ENCODE data around the gene RANBP2.
"Not testable (repeated sequence)": the region's sequence is repeated elsewhere in the genome, so short reads cannot be mapped to it uniquely, and the experiment has no call there.

The RANBP2 gene

DNA sequence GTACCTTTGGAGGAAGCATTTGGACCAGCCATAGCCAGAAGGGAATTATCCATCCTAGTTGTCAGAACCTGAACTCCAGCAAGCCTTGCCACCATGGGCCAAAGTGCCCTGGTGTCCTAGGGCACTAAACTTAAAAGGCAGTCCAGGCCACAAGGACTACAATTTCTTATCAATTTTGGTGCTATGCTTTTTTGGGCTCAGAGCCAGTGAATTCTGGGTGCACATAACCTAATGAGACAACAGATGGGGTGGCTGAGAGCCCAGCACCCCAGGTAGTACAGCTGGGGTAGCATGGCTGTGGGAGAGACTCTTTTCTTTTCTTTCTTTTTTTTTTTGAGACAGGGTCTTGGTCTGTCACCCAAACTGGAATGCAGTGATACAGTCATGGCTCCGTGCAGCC, 14.4 kb upstream of the RANBP2 start:
- no peak overlapping the region for H3K23ac ChIP-seq (ENCODE audit: low read length)
- H2AFZ ChIP-seq (ENCODE audit: insufficient read depth, low read length, poor library complexity), result no peak overlapping the region
- DNase-seq, result no peak
- no peak overlapping the region for H2BK12ac ChIP-seq (ENCODE audit: low read length)
- H3K18ac ChIP-seq (ENCODE audit: low read length), result no peak overlapping the region
- H3K4ac ChIP-seq (ENCODE audit: low read depth, low read length), result no peak overlapping the region
- H4K8ac ChIP-seq (ENCODE audit: low read depth, low read length), result no peak overlapping the region
- no peak overlapping the region for H3K27ac ChIP-seq (ENCODE audit: low read depth, low read length)
- no peaks in the 10 kb centered on the region for H3K27me3 ChIP-seq (ENCODE audit: insufficient read depth, low read length)
- no peak overlapping the region for H2BK120ac ChIP-seq (ENCODE audit: insufficient read depth, low read length, poor library complexity)
- no peak overlapping the region for H3K4me3 ChIP-seq (ENCODE audit: low read depth, low read length)
- WGBS (ENCODE audit: extremely low coverage, insufficient coverage, insufficient read length), result no CpG with 5 or more reads among the region's 1 CpG
- no peak overlapping the region for H3K14ac ChIP-seq (ENCODE audit: low read length)
- no peaks in the 10 kb centered on the region for H3K79me2 ChIP-seq (ENCODE audit: control insufficient read depth, insufficient read depth, low read length, poor library complexity)
- no peaks in the 10 kb centered on the region for H3K79me1 ChIP-seq (ENCODE audit: low read length)
- no peaks in the 10 kb centered on the region for H3K36me3 ChIP-seq (ENCODE audit: control insufficient read depth in 1 of 2, insufficient read depth in 2 of 2, low read length in 2 of 2)
- no peak overlapping the region for H3K9ac ChIP-seq (ENCODE audit: low read length)
- H4K91ac ChIP-seq (ENCODE audit: low read depth, low read length), result no peak overlapping the region
- H4K12ac ChIP-seq (ENCODE audit: low read depth, low read length), result no peak overlapping the region
- H2AK5ac ChIP-seq (ENCODE audit: low read length), result no peak overlapping the region
- H3K4me2 ChIP-seq (ENCODE audit: low read length), result no peak overlapping the region
- no peak overlapping the region for H2BK5ac ChIP-seq (ENCODE audit: low read depth, low read length, poor library complexity)
- no peaks in the 10 kb centered on the region for H3K9me3 ChIP-seq (ENCODE audit: insufficient read depth, low read depth, low read length)
- H3K4me1 ChIP-seq (ENCODE audit: control insufficient read depth in 1 of 2, insufficient read depth in 2 of 2, low read length in 2 of 2), result no peaks in the 10 kb centered on the region

DNA sequence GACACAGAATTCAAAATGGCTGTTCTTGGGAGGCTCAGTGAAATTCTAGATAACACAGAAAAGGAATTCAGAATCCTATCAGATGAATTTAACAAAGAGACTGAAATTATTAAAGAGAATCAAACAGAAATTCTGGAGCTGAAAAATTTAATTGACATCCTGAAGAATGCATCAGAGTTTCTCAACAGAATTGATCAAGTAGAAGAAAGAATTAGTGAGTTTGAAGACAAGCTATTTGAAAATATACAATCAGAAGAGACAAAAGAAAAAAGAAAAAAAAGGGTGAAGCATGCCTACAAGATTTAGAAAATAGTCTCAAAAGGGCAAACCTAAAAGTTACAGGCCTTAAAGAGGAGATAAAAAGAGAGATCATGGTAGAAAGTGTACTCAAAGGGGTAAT, 12.0 kb upstream of the RANBP2 start:
- Histone ChIP-seq H3K4me2 (ENCODE audit: low read length) (no peak overlapping the region), H3K79me2 (ENCODE audit: control insufficient read depth, insufficient read depth, low read length, poor library complexity) (no peaks in the 10 kb centered on the region), H3K79me1 (ENCODE audit: low read length) (no peaks in the 10 kb centered on the region), H3K36me3 (ENCODE audit: control insufficient read depth in 1 of 2, insufficient read depth in 2 of 2, low read length in 2 of 2) (no peaks in the 10 kb centered on the region), H4K12ac (ENCODE audit: low read depth, low read length) (no peak overlapping the region), H3K23ac (ENCODE audit: low read length) (no peak overlapping the region), H3K27ac (ENCODE audit: low read depth, low read length) (no peak overlapping the region), H3K4me1 (ENCODE audit: control insufficient read depth in 1 of 2, insufficient read depth in 2 of 2, low read length in 2 of 2) (no peaks in the 10 kb centered on the region), H3K18ac (ENCODE audit: low read length) (no peak overlapping the region), H4K8ac (ENCODE audit: low read depth, low read length) (no peak overlapping the region), H2BK12ac (ENCODE audit: low read length) (no peak overlapping the region), H3K9me3 (ENCODE audit: insufficient read depth, low read depth, low read length) (no peaks in the 10 kb centered on the region), H3K4ac (ENCODE audit: low read depth, low read length) (no peak overlapping the region), H2BK5ac (ENCODE audit: low read depth, low read length, poor library complexity) (no peak overlapping the region), H2BK120ac (ENCODE audit: insufficient read depth, low read length, poor library complexity) (no peak overlapping the region), H3K9ac (ENCODE audit: low read length) (no peak overlapping the region), H3K27me3 (ENCODE audit: insufficient read depth, low read length) (no peaks in the 10 kb centered on the region), H3K14ac (ENCODE audit: low read length) (no peak overlapping the region), H2AFZ (ENCODE audit: insufficient read depth, low read length, poor library complexity) (no peak overlapping the region), H4K91ac (ENCODE audit: low read depth, low read length) (no peak overlapping the region), H3K4me3 (ENCODE audit: low read depth, low read length) (no peak overlapping the region), H2AK5ac (ENCODE audit: low read length) (no peak overlapping the region)
- DNase-seq, result no peak

DNA sequence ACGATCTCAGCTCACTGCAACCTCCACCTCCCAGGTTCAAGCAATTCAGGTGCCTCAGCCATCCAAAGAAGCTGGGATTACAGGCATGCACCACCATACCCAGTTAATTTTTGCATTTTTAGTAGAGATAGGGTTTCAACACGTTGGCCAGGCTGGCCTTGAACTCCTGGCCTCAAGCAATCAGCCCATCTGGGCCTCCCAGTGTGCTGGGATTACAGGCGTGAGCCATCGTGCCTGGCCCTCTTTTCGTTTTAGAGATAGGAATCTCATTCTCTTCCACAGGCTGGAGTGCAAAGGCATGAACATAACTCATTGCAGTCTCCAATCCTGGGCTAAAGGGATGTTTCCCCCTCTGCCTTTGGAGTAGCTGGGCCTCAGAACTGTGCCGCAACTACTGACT, 2.3 kb upstream of the RANBP2 start:
- not testable (repeated sequence) for H3K14ac ChIP-seq (ENCODE audit: low read length); DNase-seq; H2BK120ac ChIP-seq (ENCODE audit: insufficient read depth, low read length, poor library complexity); H3K4ac ChIP-seq (ENCODE audit: low read depth, low read length); H2AK5ac ChIP-seq (ENCODE audit: low read length); H2BK12ac ChIP-seq (ENCODE audit: low read length); H3K18ac ChIP-seq (ENCODE audit: low read length); H2BK5ac ChIP-seq (ENCODE audit: low read depth, low read length, poor library complexity); H4K91ac ChIP-seq (ENCODE audit: low read depth, low read length); H3K4me2 ChIP-seq (ENCODE audit: low read length); H3K4me1 ChIP-seq (ENCODE audit: control insufficient read depth in 1 of 2, insufficient read depth in 2 of 2, low read length in 2 of 2); H3K36me3 ChIP-seq (ENCODE audit: control insufficient read depth in 1 of 2, insufficient read depth in 2 of 2, low read length in 2 of 2); H3K9me3 ChIP-seq (ENCODE audit: insufficient read depth, low read depth, low read length); H3K9ac ChIP-seq (ENCODE audit: low read length); H3K79me2 ChIP-seq (ENCODE audit: control insufficient read depth, insufficient read depth, low read length, poor library complexity); H3K23ac ChIP-seq (ENCODE audit: low read length); H3K27me3 ChIP-seq (ENCODE audit: insufficient read depth, low read length); H4K12ac ChIP-seq (ENCODE audit: low read depth, low read length); H3K27ac ChIP-seq (ENCODE audit: low read depth, low read length); H3K4me3 ChIP-seq (ENCODE audit: low read depth, low read length); H2AFZ ChIP-seq (ENCODE audit: insufficient read depth, low read length, poor library complexity); H3K79me1 ChIP-seq (ENCODE audit: low read length); H4K8ac ChIP-seq (ENCODE audit: low read depth, low read length)
- no CpG with 5 or more reads among the region's 6 CpGs for WGBS (ENCODE audit: extremely low coverage, insufficient coverage, insufficient read length)

DNA sequence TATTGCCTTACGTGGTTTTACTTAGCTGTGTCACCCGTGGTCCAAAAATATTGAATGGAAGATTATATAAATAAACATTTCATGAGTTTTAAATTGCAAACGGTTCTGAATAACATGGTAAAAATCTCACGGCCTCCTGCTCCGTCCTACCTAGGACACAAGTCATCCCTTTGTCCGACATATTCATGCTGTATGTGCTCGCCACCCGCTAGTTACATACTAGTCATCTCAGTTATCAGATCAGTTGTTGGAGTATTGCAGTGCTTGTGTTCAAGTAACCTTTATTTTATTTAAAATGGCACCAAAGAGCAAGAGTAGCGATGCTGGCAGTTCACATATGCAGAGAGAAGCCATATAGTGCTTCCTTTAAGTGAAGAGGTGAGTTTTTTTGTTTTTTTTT, 6.8 kb downstream of the RANBP2 start:
- WGBS (ENCODE audit: extremely low coverage, insufficient coverage, insufficient read length), result no CpG with 5 or more reads among the region's 9 CpGs
- H3K4me1 ChIP-seq (ENCODE audit: control insufficient read depth in 1 of 2, insufficient read depth in 2 of 2, low read length in 2 of 2); H3K36me3 ChIP-seq (ENCODE audit: control insufficient read depth in 1 of 2, insufficient read depth in 2 of 2, low read length in 2 of 2); H4K91ac ChIP-seq (ENCODE audit: low read depth, low read length); H2AK5ac ChIP-seq (ENCODE audit: low read length); H3K9ac ChIP-seq (ENCODE audit: low read length); H3K27ac ChIP-seq (ENCODE audit: low read depth, low read length); H3K18ac ChIP-seq (ENCODE audit: low read length); H3K4me3 ChIP-seq (ENCODE audit: low read depth, low read length); H3K79me1 ChIP-seq (ENCODE audit: low read length); H3K14ac ChIP-seq (ENCODE audit: low read length); H3K4me2 ChIP-seq (ENCODE audit: low read length); H3K27me3 ChIP-seq (ENCODE audit: insufficient read depth, low read length); H4K8ac ChIP-seq (ENCODE audit: low read depth, low read length); H2BK5ac ChIP-seq (ENCODE audit: low read depth, low read length, poor library complexity); H3K79me2 ChIP-seq (ENCODE audit: control insufficient read depth, insufficient read depth, low read length, poor library complexity); H2BK12ac ChIP-seq (ENCODE audit: low read length); H3K23ac ChIP-seq (ENCODE audit: low read length); H2AFZ ChIP-seq (ENCODE audit: insufficient read depth, low read length, poor library complexity); H3K9me3 ChIP-seq (ENCODE audit: insufficient read depth, low read depth, low read length); H2BK120ac ChIP-seq (ENCODE audit: insufficient read depth, low read length, poor library complexity); DNase-seq; H4K12ac ChIP-seq (ENCODE audit: low read depth, low read length): not testable (repeated sequence)
- H3K4ac ChIP-seq (ENCODE audit: low read depth, low read length), result peak overlapping the region; percentile 58

DNA sequence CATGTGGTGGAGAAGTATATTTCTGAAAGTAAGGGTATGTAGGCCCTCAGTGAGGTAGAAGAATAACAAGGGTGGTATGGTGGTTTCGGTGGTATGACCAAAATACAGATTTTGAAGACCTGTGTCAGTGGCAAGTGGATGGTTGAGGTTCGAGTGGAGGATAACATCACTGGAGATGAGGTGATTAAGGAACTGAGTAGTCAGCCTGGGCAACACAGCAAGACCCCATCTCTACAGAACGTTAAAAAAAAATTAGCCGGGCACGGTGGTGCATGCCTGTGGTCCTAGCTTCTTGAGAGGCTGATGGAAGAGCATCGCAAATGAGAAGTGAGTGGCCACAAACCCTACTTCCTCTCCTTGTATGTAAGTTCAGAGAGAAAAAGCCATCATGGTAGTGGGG, 15.4 kb downstream of the RANBP2 start:
- not testable (repeated sequence) for H3K4me1 ChIP-seq (ENCODE audit: control insufficient read depth in 1 of 2, insufficient read depth in 2 of 2, low read length in 2 of 2); H2BK12ac ChIP-seq (ENCODE audit: low read length); H3K9ac ChIP-seq (ENCODE audit: low read length); H3K23ac ChIP-seq (ENCODE audit: low read length); H3K9me3 ChIP-seq (ENCODE audit: insufficient read depth, low read depth, low read length); H2AFZ ChIP-seq (ENCODE audit: insufficient read depth, low read length, poor library complexity); H3K79me2 ChIP-seq (ENCODE audit: control insufficient read depth, insufficient read depth, low read length, poor library complexity); H3K18ac ChIP-seq (ENCODE audit: low read length); H2AK5ac ChIP-seq (ENCODE audit: low read length); H3K27me3 ChIP-seq (ENCODE audit: insufficient read depth, low read length); H3K4ac ChIP-seq (ENCODE audit: low read depth, low read length); DNase-seq; H2BK120ac ChIP-seq (ENCODE audit: insufficient read depth, low read length, poor library complexity); H4K12ac ChIP-seq (ENCODE audit: low read depth, low read length); H3K14ac ChIP-seq (ENCODE audit: low read length); H4K8ac ChIP-seq (ENCODE audit: low read depth, low read length); H3K79me1 ChIP-seq (ENCODE audit: low read length); H2BK5ac ChIP-seq (ENCODE audit: low read depth, low read length, poor library complexity); H3K4me3 ChIP-seq (ENCODE audit: low read depth, low read length); H3K4me2 ChIP-seq (ENCODE audit: low read length); H4K91ac ChIP-seq (ENCODE audit: low read depth, low read length); H3K27ac ChIP-seq (ENCODE audit: low read depth, low read length)
- no CpG with 5 or more reads among the region's 6 CpGs for WGBS (ENCODE audit: extremely low coverage, insufficient coverage, insufficient read length)
- H3K36me3 ChIP-seq (ENCODE audit: control insufficient read depth in 1 of 2, insufficient read depth in 2 of 2, low read length in 2 of 2), result peaks cover 5 to 14% of the 10 kb centered on the region in 2 experiments

Data from trophoblast cell (in vitro differentiated cells and primary cell).